ENCODE results near the gene F10. TPM values are rescaled to one million over a fixed set of nuclear protein-coding genes. Genes with fewer than 3 reads are reported as not detected.
"Not testable (repeated sequence)": the region's sequence is repeated elsewhere in the genome, so short reads cannot be mapped to it uniquely, and the experiment has no call there.

F10 gene
- polyA plus RNA-seq, 1 experiment: 39.0 TPM

DNA sequence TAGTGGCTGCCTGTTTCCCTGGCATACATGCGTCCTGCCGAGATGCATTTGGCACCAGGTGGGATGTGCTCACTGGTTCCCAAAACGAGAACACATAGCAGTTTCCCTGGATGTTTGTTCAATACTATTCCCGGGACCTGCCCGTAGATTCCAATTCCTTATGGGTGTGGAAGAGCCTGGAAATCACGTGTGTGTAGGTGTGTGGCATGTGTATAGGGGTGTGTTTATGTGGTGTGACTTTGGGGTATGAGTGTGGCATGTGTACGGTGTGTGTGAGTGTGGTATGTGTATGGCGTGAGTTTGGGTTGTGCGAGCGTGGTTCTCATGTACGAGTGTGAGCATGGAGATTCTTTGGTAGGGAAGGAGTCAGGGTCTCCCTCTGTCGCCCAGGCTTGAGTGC is 19.9 kb upstream of the F10 start:
- ChIA-PET POLR2A (no interaction called here), CTCF (interaction anchor here (0.7 to 1.4 kb wide), 3 partner anchors 11 to 73 kb away, joined by 3 read pairs; no protein-coding TSS in a partner anchor)
- Histone ChIP-seq H3K27me3 (ENCODE audit: control insufficient read depth, insufficient read depth, low read length) (peaks cover 6% of the 10 kb centered on the region), H3K36me3 (ENCODE audit: control insufficient read depth, insufficient read depth, low read length) (no peaks in the 10 kb centered on the region), H3K4me3 (ENCODE audit: low read depth, low read length) (no peak overlapping the region)
- TF ChIP-seq, protein P1, sequence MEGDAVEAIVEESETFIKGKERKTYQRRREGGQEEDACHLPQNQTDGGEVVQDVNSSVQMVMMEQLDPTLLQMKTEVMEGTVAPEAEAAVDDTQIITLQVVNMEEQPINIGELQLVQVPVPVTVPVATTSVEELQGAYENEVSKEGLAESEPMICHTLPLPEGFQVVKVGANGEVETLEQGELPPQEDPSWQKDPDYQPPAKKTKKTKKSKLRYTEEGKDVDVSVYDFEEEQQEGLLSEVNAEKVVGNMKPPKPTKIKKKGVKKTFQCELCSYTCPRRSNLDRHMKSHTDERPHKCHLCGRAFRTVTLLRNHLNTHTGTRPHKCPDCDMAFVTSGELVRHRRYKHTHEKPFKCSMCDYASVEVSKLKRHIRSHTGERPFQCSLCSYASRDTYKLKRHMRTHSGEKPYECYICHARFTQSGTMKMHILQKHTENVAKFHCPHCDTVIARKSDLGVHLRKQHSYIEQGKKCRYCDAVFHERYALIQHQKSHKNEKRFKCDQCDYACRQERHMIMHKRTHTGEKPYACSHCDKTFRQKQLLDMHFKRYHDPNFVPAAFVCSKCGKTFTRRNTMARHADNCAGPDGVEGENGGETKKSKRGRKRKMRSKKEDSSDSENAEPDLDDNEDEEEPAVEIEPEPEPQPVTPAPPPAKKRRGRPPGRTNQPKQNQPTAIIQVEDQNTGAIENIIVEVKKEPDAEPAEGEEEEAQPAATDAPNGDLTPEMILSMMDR (IDR thresholded peaks at IDR 0.05; ENCODE audit: insufficient read depth, low read depth, low read length): no peak
- no peak for DNase-seq (ENCODE audit: low read depth)

DNA sequence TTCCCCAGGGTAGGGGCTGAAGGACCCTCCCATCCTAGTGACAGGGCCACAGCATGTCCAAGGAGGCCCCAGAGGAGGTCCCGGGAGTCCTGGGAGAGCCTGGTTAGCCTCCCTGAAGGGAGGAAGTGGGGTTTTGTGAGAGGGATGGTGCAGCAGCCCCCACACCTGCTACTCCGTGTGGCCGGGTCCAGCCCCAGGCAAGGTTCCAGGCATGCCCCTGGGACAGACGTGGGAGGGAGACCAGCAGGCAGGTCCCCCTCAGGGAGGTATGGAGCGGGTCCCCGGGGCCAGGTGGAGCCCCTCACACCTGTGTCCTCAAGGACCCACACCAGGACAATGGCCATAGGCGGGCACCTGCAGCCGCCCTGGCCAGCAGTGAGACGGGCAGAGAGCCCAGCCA is 19.0 kb upstream of the F10 start:
- peaks cover 6% of the 10 kb centered on the region for H3K27me3 ChIP-seq (ENCODE audit: control insufficient read depth, insufficient read depth, low read length)
- H3K4me3 ChIP-seq (ENCODE audit: low read depth, low read length): no peak overlapping the region
- ChIA-PET POLR2A (no interaction called here), CTCF (no interaction called here)
- TF ChIP-seq, protein P1 (IDR thresholded peaks at IDR 0.05; ENCODE audit: insufficient read depth, low read depth, low read length): no peak
- H3K36me3 ChIP-seq (ENCODE audit: control insufficient read depth, insufficient read depth, low read length): no peaks in the 10 kb centered on the region
- no peak for DNase-seq (ENCODE audit: low read depth)

DNA sequence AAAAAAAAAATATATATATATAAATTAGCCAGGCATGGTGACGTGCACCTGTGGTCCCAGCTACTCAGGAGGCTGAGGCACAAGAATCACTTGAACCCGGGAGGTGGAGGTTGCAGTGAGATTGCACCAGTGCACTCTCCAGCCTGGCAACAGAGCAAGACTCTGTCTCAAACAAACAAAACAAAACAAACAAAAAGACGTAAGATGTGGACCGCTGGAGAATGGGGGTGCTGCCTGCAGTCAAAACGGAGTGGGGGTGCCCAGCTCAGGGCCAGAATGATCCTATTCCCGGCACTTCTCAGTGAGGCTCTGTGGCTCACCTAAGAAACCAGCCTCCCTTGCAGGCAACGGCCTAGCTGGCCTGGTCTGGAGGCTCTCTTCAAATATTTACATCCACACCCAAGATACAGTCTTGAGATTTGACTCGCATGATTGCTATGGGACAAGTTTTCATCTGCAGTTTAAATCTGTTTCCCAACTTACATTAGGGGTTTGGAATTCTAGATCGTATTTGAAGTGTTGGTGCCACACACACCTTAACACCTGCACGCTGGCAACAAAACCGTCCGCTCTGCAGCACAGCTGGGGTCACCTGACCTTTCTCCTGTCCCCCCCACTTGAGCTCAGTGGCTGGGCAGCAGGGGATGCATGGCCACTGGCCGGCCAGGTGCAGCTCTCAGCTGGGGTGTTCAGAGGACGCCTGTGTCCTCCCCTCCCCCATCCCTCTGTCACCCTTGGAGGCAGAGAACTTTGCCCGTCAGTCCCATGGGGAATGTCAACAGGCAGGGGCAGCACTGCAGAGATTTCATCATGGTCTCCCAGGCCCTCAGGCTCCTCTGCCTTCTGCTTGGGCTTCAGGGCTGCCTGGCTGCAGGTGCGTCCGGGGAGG is 17.3 kb upstream of the F10 start, which contains the start of gene F7:
Gene F7, plus strand, starts transcription at position 760 of the 889 bp plus-strand sequence. Its CDS starts 51 bp downstream, at position 811.
- Histone ChIP-seq H3K36me3 (ENCODE audit: control insufficient read depth, insufficient read depth, low read length) (no peaks in the 10 kb centered on the region), H3K27me3 (ENCODE audit: control insufficient read depth, insufficient read depth, low read length) (0 out of 2 replicates have a peak, but pooled peaks cover 1% of the 10 kb centered on the region), H3K4me3 (ENCODE audit: low read depth, low read length) (no peak within 1 kb of the TSS)
- CTCF ChIA-PET: interaction anchor here (0.5 kb wide), 1 partner anchor 133 kb away, joined by 3 read pairs; no protein-coding TSS in a partner anchor
- TF ChIP-seq, protein P1 (IDR thresholded peaks at IDR 0.05; ENCODE audit: insufficient read depth, low read depth, low read length): no peak
- POLR2A ChIA-PET: no interaction called here
- DNase-seq (ENCODE audit: low read depth): no peak

DNA sequence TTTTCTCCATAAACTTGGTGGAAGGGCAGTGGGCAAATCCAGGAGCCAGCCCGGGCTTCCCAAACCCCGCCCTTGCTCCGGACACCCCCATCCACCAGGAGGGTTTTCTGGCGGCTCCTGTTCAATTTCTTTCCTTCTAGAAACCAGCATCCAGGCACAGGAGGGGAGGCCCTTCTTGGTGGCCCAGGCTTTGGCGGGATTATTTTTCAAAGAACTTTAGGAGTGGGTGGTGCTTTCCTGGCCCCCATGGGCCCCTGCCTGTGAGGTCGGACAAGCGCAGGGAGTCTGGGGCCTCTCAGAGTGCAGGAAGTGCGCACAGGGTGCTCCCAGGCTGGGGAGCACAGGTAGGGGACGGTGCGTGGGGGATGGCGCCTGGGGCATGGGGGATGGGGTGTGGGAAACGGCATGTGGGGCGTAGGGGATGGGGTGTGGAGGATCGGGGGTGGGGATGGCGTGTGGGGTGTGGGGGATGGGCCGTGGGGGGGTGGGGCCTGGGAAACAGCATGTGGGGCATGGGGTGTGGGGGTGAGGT is 16.6 kb upstream of the F10 start:
- CTCF ChIA-PET: no interaction called here
- H3K27me3 ChIP-seq (ENCODE audit: control insufficient read depth, insufficient read depth, low read length): peaks cover 5% of the 10 kb centered on the region
- no peak for DNase-seq (ENCODE audit: low read depth)
- POLR2A ChIA-PET: no interaction called here
- TF ChIP-seq, protein P1 (IDR thresholded peaks at IDR 0.05; ENCODE audit: insufficient read depth, low read depth, low read length): no peak
- H3K4me3 ChIP-seq (ENCODE audit: low read depth, low read length): no peak overlapping the region
- H3K36me3 ChIP-seq (ENCODE audit: control insufficient read depth, insufficient read depth, low read length): no peaks in the 10 kb centered on the region

DNA sequence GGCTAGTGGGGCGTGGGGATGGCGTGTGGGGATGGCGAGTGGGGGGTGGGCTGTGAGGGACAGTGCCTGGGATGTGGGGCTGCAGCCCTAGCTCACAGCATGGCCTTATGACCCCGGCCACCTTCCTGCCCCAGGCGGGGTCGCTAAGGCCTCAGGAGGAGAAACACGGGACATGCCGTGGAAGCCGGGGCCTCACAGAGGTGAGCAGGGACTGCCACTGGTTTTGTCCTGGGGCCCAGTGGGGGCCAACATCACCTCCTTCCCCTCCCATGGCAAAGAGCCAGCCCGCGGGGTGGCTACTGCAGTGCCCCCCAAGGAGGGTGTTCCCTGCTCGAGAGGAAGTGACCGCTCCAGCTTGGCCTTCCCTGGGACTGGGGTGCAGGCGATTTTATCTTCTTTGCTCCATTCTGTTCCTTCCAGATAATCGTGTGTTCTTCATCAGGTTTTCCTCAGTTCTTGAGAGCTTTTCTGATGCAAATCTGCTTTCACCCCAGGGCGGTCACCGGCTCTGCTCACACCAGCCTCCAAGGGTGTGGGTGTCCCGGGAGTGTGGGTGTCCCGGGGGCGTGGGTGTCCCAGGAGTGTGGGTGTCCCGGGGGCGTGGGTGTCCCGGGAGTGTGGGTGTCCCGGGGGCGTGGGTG is 15.8 kb upstream of the F10 start:
- TF ChIP-seq, protein P1 (IDR thresholded peaks at IDR 0.05; ENCODE audit: insufficient read depth, low read depth, low read length): no peak
- CTCF ChIA-PET: no interaction called here

DNA sequence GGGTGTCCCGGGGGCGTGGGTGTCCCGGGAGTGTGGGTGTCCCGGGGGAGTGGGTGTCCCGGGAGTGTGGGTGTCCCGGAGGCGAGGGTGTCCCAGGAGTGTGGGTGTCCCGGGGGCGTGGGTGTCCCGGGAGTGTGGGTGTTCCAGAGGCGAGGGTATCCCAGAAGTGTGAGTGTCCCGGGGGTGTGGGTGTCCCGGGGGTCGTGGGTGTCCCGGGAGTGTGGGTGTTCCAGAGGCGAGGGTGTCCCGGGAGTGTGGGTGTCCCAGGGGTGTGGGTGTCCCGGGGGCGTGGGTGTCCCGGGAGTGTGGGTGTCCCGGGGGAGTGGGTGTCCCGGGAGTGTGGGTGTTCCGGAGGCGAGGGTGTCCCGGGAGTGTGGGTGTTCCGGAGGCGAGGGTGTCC is 14.1 kb upstream of the F10 start:
- H3K36me3 ChIP-seq (ENCODE audit: control insufficient read depth, insufficient read depth, low read length); POLR2A ChIA-PET; H3K27me3 ChIP-seq (ENCODE audit: control insufficient read depth, insufficient read depth, low read length); DNase-seq (ENCODE audit: low read depth); CTCF ChIA-PET; H3K4me3 ChIP-seq (ENCODE audit: low read depth, low read length): not testable (repeated sequence)

More for the DNA sequence above, 15.8 kb upstream of the F10 start:
- Histone ChIP-seq H3K36me3 (ENCODE audit: control insufficient read depth, insufficient read depth, low read length) (no peaks in the 10 kb centered on the region), H3K4me3 (ENCODE audit: low read depth, low read length) (no peak overlapping the region), H3K27me3 (ENCODE audit: control insufficient read depth, insufficient read depth, low read length) (peaks cover 6% of the 10 kb centered on the region)
- POLR2A ChIA-PET: no interaction called here
- no peak for DNase-seq (ENCODE audit: low read depth)

Measured in BJ (cell line).